GM12891 (cell line): ENCODE data around the gene TRAP1. TPM values are rescaled to one million over a fixed set of nuclear protein-coding genes. Genes with fewer than 3 reads are reported as not detected.

ENCODE experiments used
- DNase-seq: peaks from one replicate; pipeline ENCODE4 v3.0.0; 2011; ENCODE audit warnings: low spot score; ENCODE audit not compliant: insufficient read length
- FAIRE-seq: peaks from 2 replicates; lab custom pipeline; 2011; peaks lifted over from hg19 to GRCh38; lab: Jason Lieb, UNC
- PAX5 ChIP-seq: IDR thresholded peaks from 2 replicates; pipeline ENCODE4 v1.6.1; 2011; ENCODE audit warnings: low read length, moderate library complexity, mild to moderate bottlenecking; ENCODE audit not compliant: insufficient read depth, severe bottlenecking
- POLR2A ChIP-seq: IDR thresholded peaks from 2 replicates; pipeline ENCODE4 v1.6.1; 2011; ENCODE audit warnings: low read depth, low read length, control low read depth
- POLR2AphosphoS5 ChIP-seq: IDR thresholded peaks from 2 replicates; pipeline ENCODE4 v1.6.1; 2011; ENCODE audit warnings: low read depth, low read length, control low read depth
- POU2F2 ChIP-seq: IDR thresholded peaks from 2 replicates; pipeline ENCODE4 v1.6.1; 2011; ENCODE audit warnings: low read depth, mild to moderate bottlenecking, control low read depth, low read length, moderate library complexity
- SPI1 ChIP-seq: IDR thresholded peaks from 2 replicates; pipeline ENCODE4 v1.6.1; 2011; ENCODE audit warnings: low read depth, low read length, control low read depth
- TAF1 ChIP-seq: IDR thresholded peaks from 2 replicates; pipeline ENCODE4 v1.6.1; 2011; ENCODE audit warnings: low read depth, low read length, control low read depth
- polyA plus RNA-seq: library from polyadenylated mRNA; unstranded; fragments of >200 nt; gene quantifications from one replicate; pipeline ENCODE4 v1.2.1, GENCODE V29; 2012; ENCODE audit warnings: low read depth, missing spikeins, inconsistent platforms; ENCODE audit not compliant: missing spikeins

Gene TRAP1
- polyA plus RNA-seq: 153 TPM

- DNase-seq: peak; percentile 91
- peak; percentile 91 for FAIRE-seq
Measured at GRCh38 chr16:3717235-3718018, at the start of gene TRAP1. Gene TRAP1 (minus strand): TSS chr16:3717524. CDS start chr16:3717508, 16 bp downstream.

GRCh38 chr16:3766177-3766576 lies 48.9 kb upstream of the TRAP1 start:
- DNase-seq: no peak
- TF ChIP-seq POU2F2 (no peak), PAX5 (no peak), POLR2A (no peak), SPI1 (no peak), TAF1 (no peak), POLR2AphosphoS5 (no peak)
- FAIRE-seq: no peak

More at GRCh38 chr16:3717235-3718018, at the start of gene TRAP1:
- peak; percentile 88 for TF ChIP-seq PAX5
- peak; percentile 81; the same call in 1 of the 2 replicates for TF ChIP-seq POLR2A
- peak; percentile 72 for TF ChIP-seq POLR2AphosphoS5
- peak; percentile 68 for TF ChIP-seq TAF1
- TF ChIP-seq POU2F2: no peak
- 0 out of 2 replicates have a peak, but pooled peaks have one; percentile 17 for TF ChIP-seq SPI1

- DNase-seq (no peak), FAIRE-seq (no peak)
- TF ChIP-seq POU2F2 (no peak), POLR2AphosphoS5 (no peak), TAF1 (no peak), SPI1 (no peak), PAX5 (no peak), POLR2A (no peak)
Measured at GRCh38 chr16:3764409-3764808, 47.1 kb upstream of the TRAP1 start.

- DNase-seq: no peak
- TF ChIP-seq POLR2A (no peak), POU2F2 (no peak), POLR2AphosphoS5 (no peak), SPI1 (no peak)
- FAIRE-seq: no peak
Measured at GRCh38 chr16:3762107-3762750, 44.9 kb upstream of the TRAP1 start.

GRCh38 chr16:3761375-3762106 lies 44.2 kb upstream of the TRAP1 start:
- TF ChIP-seq POLR2AphosphoS5: no peak
- TF ChIP-seq PAX5: no peak
- no peak for TF ChIP-seq POU2F2
- TF ChIP-seq POLR2A: no peak
- TF ChIP-seq TAF1: no peak
- TF ChIP-seq SPI1: no peak
- FAIRE-seq: no peak
- no peak for DNase-seq

GRCh38 chr16:3760518-3760917 lies 43.2 kb upstream of the TRAP1 start:
- no peak for DNase-seq
- TF ChIP-seq POLR2AphosphoS5: no peak
- no peak for TF ChIP-seq POU2F2
- no peak for TF ChIP-seq TAF1
- TF ChIP-seq POLR2A: no peak
- no peak for TF ChIP-seq SPI1
- no peak for TF ChIP-seq PAX5
- no peak for FAIRE-seq

- TF ChIP-seq POLR2AphosphoS5 (no peak), PAX5 (no peak), POU2F2 (no peak), TAF1 (no peak), POLR2A (no peak), SPI1 (no peak)
- DNase-seq (no peak), FAIRE-seq (no peak)
Measured at GRCh38 chr16:3759736-3760135, 42.4 kb upstream of the TRAP1 start.

- no peak for TF ChIP-seq SPI1
- no peak for TF ChIP-seq TAF1
- TF ChIP-seq POLR2A: no peak
- no peak for TF ChIP-seq POU2F2
- no peak for TF ChIP-seq PAX5
- DNase-seq (no peak), FAIRE-seq (no peak)
Measured at GRCh38 chr16:3756113-3756512, 38.8 kb upstream of the TRAP1 start.

- no peak for FAIRE-seq
- TF ChIP-seq POLR2AphosphoS5: no peak
- no peak for TF ChIP-seq TAF1
- no peak for TF ChIP-seq POU2F2
- no peak for TF ChIP-seq PAX5
- TF ChIP-seq POLR2A: no peak
- TF ChIP-seq SPI1: no peak
- DNase-seq: no peak
Measured at GRCh38 chr16:3755249-3755648, 37.9 kb upstream of the TRAP1 start.

GRCh38 chr16:3754772-3755171 lies 37.4 kb upstream of the TRAP1 start:
- no peak for TF ChIP-seq TAF1
- no peak for TF ChIP-seq POLR2A
- TF ChIP-seq POLR2AphosphoS5: no peak
- TF ChIP-seq POU2F2: no peak
- TF ChIP-seq PAX5: no peak
- no peak for TF ChIP-seq SPI1
- FAIRE-seq: no peak
- no peak for DNase-seq
